NCI-H1417 (cell line): ENCODE measurements around the gene ZNF648.
"Not testable (repeated sequence)": the region's sequence is repeated elsewhere in the genome, so short reads cannot be mapped to it uniquely, and the experiment has no call there.

Experiments
- DNase-seq, 3 experiments: peaks; one replicate each; lab custom pipeline; 2025; lab: John Stamatoyannopoulos, UW

The ZNF648 gene

GRCh38 chr1:182029002-182029378 is 32.5 kb downstream of the ZNF648 start:
- DNase-seq = peak in 1 of 3 experiments; percentile 53

- DNase-seq = no peak
Measured at GRCh38 chr1:182015360-182015759, 46.2 kb downstream of the ZNF648 start.

- DNase-seq = not testable (repeated sequence)
Measured at GRCh38 chr1:182010800-182011370, 50.6 kb downstream of the ZNF648 start.

GRCh38 chr1:182005398-182005797 is 56.1 kb downstream of the ZNF648 start:
- not testable (repeated sequence) for DNase-seq

GRCh38 chr1:182004601-182005000 is 56.9 kb downstream of the ZNF648 start:
- DNase-seq = no peak
